GM18951 (cell line): Measurements from ENCODE around the gene MED1.
"Not testable (repeated sequence)": the region's sequence is repeated elsewhere in the genome, so short reads cannot be mapped to it uniquely, and the experiment has no call there.

Experiments
- POLR2A ChIP-seq: IDR thresholded peaks from 4 replicates; pipeline ENCODE4 v1.6.1; 2011; ENCODE audit warnings: mild to moderate bottlenecking; ENCODE audit not compliant: insufficient read length, insufficient read depth; ENCODE audit errors: extremely low read depth
- in situ Hi-C: fragments of 300-500 bp; cut with MboI; formaldehyde crosslinking; loops from one replicate; pipeline ENCODE4 v1.12.0; 2022; ENCODE audit warnings: low sequenced_read_pairs, mixed read lengths, inconsistent platforms; ENCODE audit not compliant: unreplicated experiment

Gene MED1, protein sequence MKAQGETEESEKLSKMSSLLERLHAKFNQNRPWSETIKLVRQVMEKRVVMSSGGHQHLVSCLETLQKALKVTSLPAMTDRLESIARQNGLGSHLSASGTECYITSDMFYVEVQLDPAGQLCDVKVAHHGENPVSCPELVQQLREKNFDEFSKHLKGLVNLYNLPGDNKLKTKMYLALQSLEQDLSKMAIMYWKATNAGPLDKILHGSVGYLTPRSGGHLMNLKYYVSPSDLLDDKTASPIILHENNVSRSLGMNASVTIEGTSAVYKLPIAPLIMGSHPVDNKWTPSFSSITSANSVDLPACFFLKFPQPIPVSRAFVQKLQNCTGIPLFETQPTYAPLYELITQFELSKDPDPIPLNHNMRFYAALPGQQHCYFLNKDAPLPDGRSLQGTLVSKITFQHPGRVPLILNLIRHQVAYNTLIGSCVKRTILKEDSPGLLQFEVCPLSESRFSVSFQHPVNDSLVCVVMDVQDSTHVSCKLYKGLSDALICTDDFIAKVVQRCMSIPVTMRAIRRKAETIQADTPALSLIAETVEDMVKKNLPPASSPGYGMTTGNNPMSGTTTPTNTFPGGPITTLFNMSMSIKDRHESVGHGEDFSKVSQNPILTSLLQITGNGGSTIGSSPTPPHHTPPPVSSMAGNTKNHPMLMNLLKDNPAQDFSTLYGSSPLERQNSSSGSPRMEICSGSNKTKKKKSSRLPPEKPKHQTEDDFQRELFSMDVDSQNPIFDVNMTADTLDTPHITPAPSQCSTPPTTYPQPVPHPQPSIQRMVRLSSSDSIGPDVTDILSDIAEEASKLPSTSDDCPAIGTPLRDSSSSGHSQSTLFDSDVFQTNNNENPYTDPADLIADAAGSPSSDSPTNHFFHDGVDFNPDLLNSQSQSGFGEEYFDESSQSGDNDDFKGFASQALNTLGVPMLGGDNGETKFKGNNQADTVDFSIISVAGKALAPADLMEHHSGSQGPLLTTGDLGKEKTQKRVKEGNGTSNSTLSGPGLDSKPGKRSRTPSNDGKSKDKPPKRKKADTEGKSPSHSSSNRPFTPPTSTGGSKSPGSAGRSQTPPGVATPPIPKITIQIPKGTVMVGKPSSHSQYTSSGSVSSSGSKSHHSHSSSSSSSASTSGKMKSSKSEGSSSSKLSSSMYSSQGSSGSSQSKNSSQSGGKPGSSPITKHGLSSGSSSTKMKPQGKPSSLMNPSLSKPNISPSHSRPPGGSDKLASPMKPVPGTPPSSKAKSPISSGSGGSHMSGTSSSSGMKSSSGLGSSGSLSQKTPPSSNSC (N-terminal part only)

GRCh38 chr17:39450847-39451581 is at the start of gene MED1:
Gene MED1 (minus strand): TSS chr17:39451263. CDS start chr17:39451062, 201 bp downstream.
- in situ Hi-C loops, result no loop called here
- peak; percentile 79 for TF ChIP-seq POLR2A

- in situ Hi-C loops, result not testable (repeated sequence)
Measured at GRCh38 chr17:39496921-39497320, 45.9 kb upstream of the MED1 start.

DNA sequence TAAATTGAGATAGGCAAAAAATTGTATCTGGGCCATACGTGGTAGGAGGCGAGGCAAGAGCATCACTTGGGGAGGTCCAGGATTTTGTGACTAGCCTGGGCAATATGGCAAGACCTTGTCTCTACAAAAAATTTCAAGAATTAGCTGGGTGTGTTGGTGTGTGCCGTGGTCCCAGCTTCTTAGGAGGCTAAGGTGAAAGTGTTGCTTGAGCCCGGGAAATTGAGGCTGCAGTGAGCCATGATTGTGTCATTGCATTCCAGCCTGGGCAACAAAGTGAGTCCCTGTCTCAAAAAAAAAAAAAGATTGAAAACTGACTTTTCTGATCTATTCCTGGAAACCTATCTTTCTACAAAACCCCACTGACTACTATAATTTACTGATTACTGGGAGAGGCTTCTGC is 36.9 kb upstream of the MED1 start:
- in situ Hi-C loops, result no loop called here
- no peak for TF ChIP-seq POLR2A

DNA sequence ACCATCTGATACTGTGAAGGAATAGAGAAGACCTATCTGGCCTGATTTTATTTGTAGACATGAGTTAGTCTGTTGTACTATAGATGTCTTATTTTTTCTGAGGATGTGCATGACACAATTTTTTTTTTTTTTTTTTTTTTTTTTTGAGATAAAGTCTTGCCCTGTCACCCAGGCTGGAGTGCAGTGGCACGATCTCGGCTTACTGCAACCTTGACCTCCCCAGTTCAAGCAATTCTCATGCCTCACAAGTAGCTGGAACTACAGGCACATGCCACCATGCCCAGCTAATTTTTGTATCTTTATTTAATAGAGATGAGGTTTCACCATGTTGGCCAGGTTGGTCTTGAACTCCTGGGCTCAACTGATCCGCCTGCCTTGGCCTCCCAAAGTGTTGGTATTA is 36.4 kb upstream of the MED1 start:
- in situ Hi-C loops, result not testable (repeated sequence)

DNA sequence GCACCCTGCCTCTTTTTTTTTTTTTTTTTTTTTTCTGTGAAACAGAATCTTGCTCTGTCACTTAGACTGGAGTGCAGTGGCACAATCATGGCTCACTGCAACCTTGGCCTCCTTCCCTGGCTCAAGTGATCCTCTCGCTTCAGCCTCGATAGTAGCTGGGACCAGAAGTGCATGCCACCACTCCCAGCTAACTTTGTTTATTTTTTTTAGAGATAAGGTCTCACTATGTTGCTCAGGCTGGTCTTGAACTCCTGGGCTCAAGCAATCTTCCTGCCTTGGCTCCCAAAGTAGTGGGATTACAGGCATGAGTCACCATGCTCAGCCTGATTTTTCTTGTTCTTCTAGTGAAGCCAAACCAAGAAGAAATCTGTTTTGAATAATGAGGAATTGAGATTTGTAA is 35.2 kb upstream of the MED1 start:
- in situ Hi-C loops, result no loop called here
- no peak for TF ChIP-seq POLR2A

DNA sequence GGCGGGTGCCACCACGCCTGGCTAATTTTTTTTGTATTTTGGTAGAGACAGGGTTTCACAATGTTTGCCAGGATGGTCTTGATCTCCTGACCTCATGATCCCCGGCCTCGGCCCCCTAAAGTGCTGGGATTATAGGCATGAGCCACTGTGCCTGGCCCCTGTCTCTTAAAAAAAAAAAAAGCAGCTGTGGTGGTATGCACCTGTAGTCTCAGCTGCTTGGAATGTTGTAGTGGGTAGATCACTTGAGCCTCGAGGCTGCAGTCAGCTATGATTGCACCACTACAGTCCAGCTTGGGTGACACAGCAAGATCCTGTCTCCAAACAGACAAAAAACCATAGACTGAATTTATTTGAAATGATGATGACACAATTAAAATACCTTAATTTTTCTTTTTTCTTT is 34.5 kb upstream of the MED1 start:
- in situ Hi-C loops, result no loop called here

GRCh38 chr17:39484178-39484577 is 33.1 kb upstream of the MED1 start:
- no peak for TF ChIP-seq POLR2A
- in situ Hi-C loops, result no loop called here

More for the DNA sequence above, 34.5 kb upstream of the MED1 start:
- TF ChIP-seq POLR2A, result no peak

DNA sequence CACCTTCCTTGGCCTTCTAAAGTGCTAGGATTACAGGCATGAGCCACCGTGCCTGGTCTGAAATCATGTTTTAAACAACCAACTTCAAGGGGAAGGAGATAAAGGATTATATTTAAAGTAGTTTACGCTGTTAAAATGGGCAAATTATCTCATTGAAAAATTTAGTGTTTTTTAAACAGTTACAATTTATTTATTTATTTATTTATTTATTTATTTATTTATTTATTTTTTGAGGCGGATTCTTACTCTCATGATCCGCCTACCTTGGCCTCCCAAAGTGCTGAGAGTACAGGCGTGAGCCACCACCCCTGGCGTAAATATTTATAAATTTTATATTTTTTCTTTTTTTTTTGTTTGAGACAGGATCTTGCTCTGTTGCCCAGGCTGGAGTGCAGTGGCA is 32.4 kb upstream of the MED1 start:
- no peak for TF ChIP-seq POLR2A
- in situ Hi-C loops, result no loop called here

GRCh38 chr17:39479631-39480030 is 28.6 kb upstream of the MED1 start:
- in situ Hi-C loops, result not testable (repeated sequence)

DNA sequence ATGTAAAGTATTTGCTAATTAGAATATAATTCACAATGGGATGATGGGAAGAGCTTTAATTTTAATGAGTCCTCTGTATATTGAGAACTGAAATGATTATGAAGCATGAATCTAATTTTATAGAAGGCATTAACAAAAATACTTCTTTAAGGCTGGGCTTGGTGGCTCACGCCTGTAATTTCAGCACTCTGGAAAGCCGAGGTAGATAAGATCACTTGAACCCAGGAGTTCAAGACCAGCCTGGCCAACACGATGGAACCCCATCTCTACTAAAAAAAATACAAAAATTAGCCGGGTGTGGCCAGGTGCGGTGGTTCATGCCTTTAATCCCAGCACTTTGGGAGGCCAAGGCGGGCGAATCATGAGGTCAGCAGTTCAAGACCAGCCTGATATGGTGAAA is 22.2 kb upstream of the MED1 start:
- in situ Hi-C loops, result no loop called here
- no peak for TF ChIP-seq POLR2A

DNA sequence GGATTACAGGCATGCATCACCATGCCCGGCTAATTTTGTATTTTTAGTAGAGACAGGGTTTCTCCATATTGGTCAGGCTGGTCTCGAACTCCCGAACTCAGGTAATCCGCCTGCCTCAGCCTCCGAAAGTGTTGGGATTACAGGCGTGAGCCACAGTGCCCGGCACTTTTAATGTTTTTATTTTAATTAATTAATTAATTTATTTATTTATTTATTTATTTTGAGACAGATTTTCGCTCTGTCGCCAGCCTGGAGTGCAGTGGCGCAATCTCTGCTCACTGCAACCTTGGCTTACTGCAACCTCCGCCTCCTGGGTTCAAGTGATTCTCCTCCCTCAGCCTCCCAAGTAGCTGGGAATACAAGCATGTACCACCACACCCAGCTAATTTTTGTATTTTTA is 17.5 kb upstream of the MED1 start:
- in situ Hi-C loops, result not testable (repeated sequence)

GRCh38 chr17:39464639-39465181 is 13.6 kb upstream of the MED1 start:
- in situ Hi-C loops, result not testable (repeated sequence)
